Measurements from ENCODE around the gene DENND4A. TPM values are rescaled to one million over a fixed set of nuclear protein-coding genes. Genes with fewer than 3 reads are reported as not detected.

Gene DENND4A
- total RNA-seq, 4 donors from 2014 or later = 17.7 to 34.3 (median 25.4) TPM

- H3K36me3 ChIP-seq = peaks cover 12 to 62% (median 41%) of the 10 kb centered on the region in 4 donors
Observed at GRCh38 chr15:65732698-65733097, 59.4 kb downstream of the DENND4A start.

GRCh38 chr15:65731926-65732325 lies 60.2 kb downstream of the DENND4A start:
- H3K9me3 ChIP-seq = no peaks in the 10 kb centered on the region
- no peak overlapping the region for H3K4me3 ChIP-seq
- H3K27ac ChIP-seq (replicated peaks in 1 of 4) = no peak overlapping the region
- intact Hi-C loops (cut with DNase I) = no loop called here
- H3K4me1 ChIP-seq = no peaks in the 10 kb centered on the region
- no peak for DNase-seq (ENCODE audit: extremely low spot score)
- H3K27me3 ChIP-seq = no peaks in the 10 kb centered on the region
- no peak for TF ChIP-seq POLR2AphosphoS5 (IDR thresholded peaks at IDR 0.05)
- TF ChIP-seq POLR2A (IDR thresholded peaks at IDR 0.05; ENCODE audit: low read depth) = no peak
- no peak for TF ChIP-seq EP300 (IDR thresholded peaks at IDR 0.05)
- no peak for TF ChIP-seq CTCF (IDR thresholded peaks at IDR 0.05)
- H3K36me3 ChIP-seq = peaks cover 9 to 62% (median 40%) of the 10 kb centered on the region in 4 donors

More at GRCh38 chr15:65732698-65733097, 59.4 kb downstream of the DENND4A start:
- DNase-seq (ENCODE audit: extremely low spot score) = no peak
- no peak overlapping the region for H3K27ac ChIP-seq (replicated peaks in 1 of 4)
- H3K27me3 ChIP-seq = no peaks in the 10 kb centered on the region
- H3K4me1 ChIP-seq = no peaks in the 10 kb centered on the region
- no peak overlapping the region for H3K4me3 ChIP-seq
- no peaks in the 10 kb centered on the region for H3K9me3 ChIP-seq
- intact Hi-C loops (cut with DNase I) = no loop called here
- 91% methylated on average over 2 of the region's 2 CpGs for WGBS
- no peak for TF ChIP-seq EP300 (IDR thresholded peaks at IDR 0.05)
- no peak for TF ChIP-seq CTCF (IDR thresholded peaks at IDR 0.05)
- no peak for TF ChIP-seq POLR2AphosphoS5 (IDR thresholded peaks at IDR 0.05)
- TF ChIP-seq POLR2A (IDR thresholded peaks at IDR 0.05; ENCODE audit: low read depth) = no peak

- intact Hi-C loops (cut with DNase I) = no loop called here
- no peak for DNase-seq (ENCODE audit: extremely low spot score)
- H3K4me3 ChIP-seq = no peak overlapping the region
- no peaks in the 10 kb centered on the region for H3K9me3 ChIP-seq
- H3K36me3 ChIP-seq = peaks cover 8 to 62% (median 45%) of the 10 kb centered on the region in 4 donors
- no peak overlapping the region for H3K27ac ChIP-seq (replicated peaks in 1 of 4)
- H3K27me3 ChIP-seq = no peaks in the 10 kb centered on the region
- no peak for TF ChIP-seq CTCF (IDR thresholded peaks at IDR 0.05)
- no peak for TF ChIP-seq POLR2AphosphoS5 (IDR thresholded peaks at IDR 0.05)
- no peak for TF ChIP-seq POLR2A (IDR thresholded peaks at IDR 0.05; ENCODE audit: low read depth)
- no peak for TF ChIP-seq EP300 (IDR thresholded peaks at IDR 0.05)
- WGBS = 96% methylated on average over 2 of the region's 2 CpGs
- H3K4me1 ChIP-seq = no peaks in the 10 kb centered on the region
Observed at GRCh38 chr15:65730549-65731172, 61.4 kb downstream of the DENND4A start.

- 95% methylated on average over 3 of the region's 3 CpGs for WGBS
- intact Hi-C loops (cut with DNase I) = no loop called here
- no peak for DNase-seq (ENCODE audit: extremely low spot score)
- Histone ChIP-seq H3K4me3 (no peak overlapping the region), H3K9me3 (no peaks in the 10 kb centered on the region), H3K36me3 (peaks cover 8 to 90% (median 54%) of the 10 kb centered on the region in 4 donors), H3K27me3 (no peaks in the 10 kb centered on the region), H3K27ac (replicated peaks in 1 of 4) (no peak overlapping the region), H3K4me1 (no peaks in the 10 kb centered on the region)
- TF ChIP-seq EP300 (IDR thresholded peaks at IDR 0.05) (no peak), POLR2A (IDR thresholded peaks at IDR 0.05; ENCODE audit: low read depth) (no peak), CTCF (IDR thresholded peaks at IDR 0.05) (no peak), POLR2AphosphoS5 (IDR thresholded peaks at IDR 0.05) (no peak)
Observed at GRCh38 chr15:65724464-65725215, 67.5 kb downstream of the DENND4A start.
